Left cardiac atrium (tissue), 4 donors: Measurements from ENCODE around the gene GNPTG. TPM values are rescaled to one million over a fixed set of nuclear protein-coding genes. Genes with fewer than 3 reads are reported as not detected.
A peak's percentile ranks its signal among the peaks of the same experiment; 100 is the strongest.
"Not testable (repeated sequence)": the region's sequence is repeated elsewhere in the genome, so short reads cannot be mapped to it uniquely, and the experiment has no call there.

ENCODE experiments used
- ATAC-seq, 2 donors: fragments of 200-7000 bp; cut with Tn5 transposase; one replicate each; pipeline ENCODE4 v1.9.1; 2020; ENCODE audit warnings: mild to moderate bottlenecking in 2 of 2, moderate library complexity in 2 of 2
- DNase-seq: peaks from one replicate; pipeline ENCODE4 v3.0.0-alpha.2; 2020
- intact Hi-C, 2 donors: fragments of 100-400 bp; cut with DNase I; formaldehyde crosslinking; loops; one replicate each; pipeline versions ENCODE4 v1.14.1 to v1.15.1; 2022 to 2023
- total RNA-seq, 2 donors: library from RNA; stranded (reverse); fragmentation: NEBNext Ultra II Directional; extraction: Animal tissue kit (Norgen Biotek cat#: 25700); gene quantifications; one replicate each; pipeline ENCODE4 v1.2.1, GENCODE V29; 2021
- donor health status: DM: no; HTN: yes; CAD: no.
- donor health status: DM: no; HTN: yes; CAD: no; lungs with severe emphysema.
- donor health status: DM: yes; HTN: yes; CAD: no.
- donor health status: Dilated cardiomyopathy.

Gene GNPTG
- total RNA-seq, 2 donors from 2014 or later: 44.1 to 44.3 TPM

DNA sequence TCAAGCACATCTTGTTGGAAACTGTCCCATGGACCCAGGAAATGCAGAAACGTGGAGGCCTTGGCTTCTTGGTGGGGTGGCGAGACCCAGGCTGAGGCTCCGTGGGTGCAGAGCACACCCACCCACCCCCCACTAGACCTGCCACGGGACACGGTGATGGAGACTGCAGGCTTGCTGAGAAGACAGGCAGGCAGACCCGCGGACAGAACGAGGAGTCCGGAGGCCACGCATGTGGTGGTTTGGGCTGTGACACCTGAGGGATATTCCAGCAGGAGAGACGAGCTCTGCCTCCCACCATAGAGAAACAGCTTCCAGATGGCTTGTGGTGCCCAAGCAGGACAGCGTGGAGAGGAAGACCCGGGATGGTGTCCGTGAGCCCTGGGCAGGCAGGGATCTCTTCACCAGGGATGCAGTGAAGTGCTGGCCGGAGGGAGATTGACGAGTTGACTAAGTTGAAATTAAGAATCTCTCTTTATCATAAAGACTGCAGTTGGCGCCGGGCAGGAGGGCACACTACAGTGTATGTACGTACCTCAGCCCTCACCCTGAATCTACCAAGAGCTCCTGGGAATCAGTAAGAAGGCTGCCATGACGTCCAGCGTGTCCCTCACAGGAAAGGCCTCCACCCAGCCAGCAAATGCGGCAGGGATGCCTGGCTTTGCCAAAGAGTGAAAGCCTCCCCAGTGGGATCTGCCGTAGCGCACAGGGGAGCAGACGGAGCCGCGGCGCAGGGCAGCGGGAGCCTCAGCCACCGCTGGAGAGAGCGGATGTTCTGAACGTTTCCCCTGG lies 34.1 kb upstream of the GNPTG start:
- DNase-seq: no peak
- intact Hi-C loops: no loop called here
- no peak for ATAC-seq

DNA sequence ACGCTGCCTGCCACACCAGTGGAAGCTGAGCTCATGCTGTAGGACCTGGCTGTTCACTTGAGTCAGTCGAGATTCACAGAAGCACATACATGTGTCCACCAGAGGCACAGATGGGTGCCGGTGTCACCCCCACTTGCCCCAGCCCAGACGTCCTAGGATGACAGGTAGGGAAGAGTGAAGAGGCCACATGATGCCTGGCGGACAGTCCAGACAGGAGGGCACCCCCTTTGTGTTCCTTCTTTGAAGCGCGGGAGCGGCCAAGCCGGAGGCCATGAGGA lies 33.5 kb upstream of the GNPTG start:
- DNase-seq (no peak), ATAC-seq (no peak)
- intact Hi-C loops: no loop called here

- DNase-seq: no peak
- intact Hi-C loops: no loop called here
- no peak for ATAC-seq
These were observed 32.7 kb upstream of the GNPTG start for GRCh38 chr16:1319041-1319440.

DNA sequence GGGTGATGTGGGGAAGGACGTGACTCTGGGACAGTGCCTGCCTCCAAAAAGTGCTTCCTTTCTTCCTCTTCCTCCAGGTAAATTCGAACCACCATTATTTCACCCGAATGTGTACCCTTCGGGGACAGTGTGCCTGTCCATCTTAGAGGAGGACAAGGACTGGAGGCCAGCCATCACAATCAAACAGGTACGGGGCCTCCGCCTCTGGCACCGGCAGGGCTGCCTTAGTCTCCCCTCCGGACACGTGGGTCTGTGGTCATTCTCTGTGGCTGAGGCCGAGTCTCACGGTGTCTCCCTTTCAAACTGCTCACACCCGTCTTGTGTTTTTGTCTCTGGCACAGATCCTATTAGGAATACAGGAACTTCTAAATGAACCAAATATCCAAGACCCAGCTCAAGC lies 31.6 kb upstream of the GNPTG start:
- ATAC-seq (no peak), DNase-seq (no peak)

GRCh38 chr16:1320658-1321240 lies 31.0 kb upstream of the GNPTG start:
- ATAC-seq: peak in 1 of 2 donors; percentile 24
- intact Hi-C loops: no loop called here
- no peak for DNase-seq

More for the DNA sequence above, 31.6 kb upstream of the GNPTG start:
- intact Hi-C loops: no loop called here

DNA sequence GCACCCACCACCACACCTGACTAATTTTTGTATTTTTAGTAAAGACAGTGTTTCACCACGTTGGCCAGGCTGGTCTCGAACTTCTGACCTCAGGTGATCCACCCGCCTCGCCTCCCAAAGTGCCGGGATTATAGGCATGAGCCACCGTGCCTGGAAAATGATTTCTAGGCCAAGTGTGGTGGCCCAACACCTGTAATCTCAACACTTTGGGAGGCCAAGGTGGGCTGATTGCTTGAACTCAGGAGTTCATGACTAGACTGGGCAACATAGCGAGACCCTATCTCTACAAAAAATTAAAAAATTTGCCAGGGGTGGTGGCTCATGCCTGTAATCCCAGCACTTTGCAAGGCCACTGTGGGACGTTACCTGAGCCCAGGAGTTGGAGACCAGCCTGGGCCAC lies 29.3 kb upstream of the GNPTG start:
- intact Hi-C loops: no loop called here
- DNase-seq (no peak), ATAC-seq (no peak)

GRCh38 chr16:1323296-1324239 lies 28.2 kb upstream of the GNPTG start:
- intact Hi-C loops: no loop called here
- no peak for DNase-seq

GRCh38 chr16:1324286-1324826 lies 27.4 kb upstream of the GNPTG start:
- ATAC-seq (no peak), DNase-seq (no peak)
- intact Hi-C loops: no loop called here

More at GRCh38 chr16:1323296-1324239, 28.2 kb upstream of the GNPTG start:
- ATAC-seq: no peak

GRCh38 chr16:1325261-1325660 lies 26.5 kb upstream of the GNPTG start:
- intact Hi-C loops: no loop called here
- DNase-seq (no peak), ATAC-seq (no peak)

- ATAC-seq: peak; percentile 5 to 24
- intact Hi-C loops: no loop called here
- no peak for DNase-seq
These were observed 25.9 kb upstream of the GNPTG start for GRCh38 chr16:1325673-1326371.

DNA sequence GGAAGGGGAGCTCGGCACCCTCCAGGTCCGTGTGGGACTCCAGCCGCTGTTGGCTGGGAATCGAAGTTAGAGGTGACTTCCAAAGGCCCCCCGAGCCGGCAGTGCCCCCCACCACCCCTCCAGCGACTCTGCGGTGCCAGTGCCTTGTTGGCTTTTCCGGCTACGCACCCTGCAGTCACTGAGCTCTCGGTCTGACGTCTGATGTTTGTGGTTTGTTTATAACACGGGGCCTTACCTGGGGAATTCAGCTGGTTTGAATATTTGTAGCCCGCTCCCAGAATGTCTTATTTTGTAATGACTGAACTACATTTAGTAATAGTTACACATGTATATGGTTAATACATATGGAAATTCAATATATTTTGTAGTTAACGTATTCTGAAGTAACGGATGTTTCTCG lies 25.3 kb upstream of the GNPTG start:
- no peak for DNase-seq
- ATAC-seq: no peak
- intact Hi-C loops: no loop called here

- intact Hi-C loops: no loop called here
- ATAC-seq (no peak), DNase-seq (no peak)
These were observed 24.6 kb upstream of the GNPTG start for GRCh38 chr16:1326946-1327618.

GRCh38 chr16:1327619-1327947 lies 24.1 kb upstream of the GNPTG start:
- intact Hi-C loops: no loop called here
- DNase-seq (no peak), ATAC-seq (no peak)

GRCh38 chr16:1328136-1328535 lies 23.6 kb upstream of the GNPTG start:
- intact Hi-C loops, DNase-seq: not testable (repeated sequence)

DNA sequence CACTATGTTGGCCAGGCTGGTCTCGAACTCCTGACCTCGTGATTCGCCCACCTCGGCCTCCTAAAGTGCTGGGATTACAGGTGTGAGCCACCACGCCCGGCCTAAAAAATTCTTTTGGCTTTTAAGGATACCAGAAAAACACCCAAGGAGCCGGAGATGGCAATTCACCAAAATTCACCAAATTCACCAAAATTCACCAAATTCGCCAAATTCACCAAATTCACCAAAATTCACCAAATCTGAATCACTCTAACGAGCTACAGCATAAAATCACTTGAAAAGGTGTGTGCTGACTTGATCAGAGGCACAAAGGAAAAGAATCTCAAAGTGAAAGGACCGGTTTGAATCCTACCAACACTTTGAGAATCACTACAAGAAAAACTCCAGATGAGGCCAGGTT lies 22.8 kb upstream of the GNPTG start:
- ATAC-seq, DNase-seq, intact Hi-C loops: not testable (repeated sequence)

More at GRCh38 chr16:1328136-1328535, 23.6 kb upstream of the GNPTG start:
- ATAC-seq: not testable (repeated sequence)

GRCh38 chr16:1330260-1330914 lies 21.3 kb upstream of the GNPTG start:
- intact Hi-C loops: no loop called here
- DNase-seq (no peak), ATAC-seq (no peak)

GRCh38 chr16:1330931-1331711 lies 20.6 kb upstream of the GNPTG start:
- intact Hi-C loops: no loop called here
- no peak for DNase-seq

More at GRCh38 chr16:1330931-1331711, 20.6 kb upstream of the GNPTG start:
- no peak for ATAC-seq
